Smooth muscle cell (in vitro differentiated cells): ENCODE data around the gene SLC22A15. TPM values are rescaled to one million over a fixed set of nuclear protein-coding genes. Genes with fewer than 3 reads are reported as not detected.

Experiments
- DNase-seq: peaks from one replicate; lab custom pipeline; 2025; ENCODE audit not compliant: unreplicated experiment; lab: John Stamatoyannopoulos, UW
- H2AFZ ChIP-seq: fragments of 200-600 bp; sonication (generic); 2 replicates; pipeline ENCODE4 v1.6.0; 2016; ENCODE audit warnings: antibody characterized with exemption, low read depth, mild to moderate bottlenecking
- H3F3A ChIP-seq: fragments of 200-600 bp; sonication (generic); 2 replicates; pipeline ENCODE4 v1.6.0; 2017; ENCODE audit warnings: antibody characterized with exemption, low read depth
- H3K27ac ChIP-seq: fragments of 200-600 bp; sonication (generic); 2 replicates; pipeline ENCODE4 v1.5.1; 2016; ENCODE audit warnings: low read depth, mild to moderate bottlenecking
- H3K27me3 ChIP-seq: fragments of 200-600 bp; sonication (generic); 2 replicates; pipeline ENCODE4 v1.6.1; 2016; ENCODE audit warnings: low read depth, mild to moderate bottlenecking
- H3K36me3 ChIP-seq: fragments of 200-600 bp; sonication (generic); 2 replicates; pipeline ENCODE4 v1.5.1; 2016; ENCODE audit warnings: low read depth
- H3K4me1 ChIP-seq: fragments of 200-600 bp; sonication (generic); 2 replicates; pipeline ENCODE4 v1.5.1; 2016; ENCODE audit warnings: low read depth
- H3K4me2 ChIP-seq: fragments of 200-600 bp; sonication (generic); 2 replicates; pipeline ENCODE4 v1.6.0; 2016; ENCODE audit warnings: mild to moderate bottlenecking
- H3K4me3 ChIP-seq: fragments of 200-600 bp; sonication (generic); 2 replicates; pipeline ENCODE4 v1.5.1; 2016; ENCODE audit warnings: mild to moderate bottlenecking
- H3K79me2 ChIP-seq: fragments of 200-600 bp; sonication (generic); 2 replicates; pipeline ENCODE4 v1.6.0; 2016; ENCODE audit warnings: low read depth, mild to moderate bottlenecking
- H3K9ac ChIP-seq: fragments of 200-600 bp; sonication (generic); 2 replicates; pipeline ENCODE4 v1.6.0; 2016; ENCODE audit warnings: low read depth
- H3K9me3 ChIP-seq: fragments of 200-600 bp; sonication (generic); replicated peaks from 2 replicates; pipeline ENCODE4 v1.5.1; 2016; ENCODE audit warnings: low read depth
- H4K20me1 ChIP-seq: fragments of 200-600 bp; sonication (generic); 2 replicates; pipeline ENCODE4 v1.6.0; 2016; ENCODE audit warnings: low read depth
- CTCF ChIP-seq: fragments of 200-600 bp; sonication (generic); IDR thresholded peaks from 2 replicates; pipeline ENCODE4 v1.5.1; 2017; ENCODE audit warnings: borderline replicate concordance, mild to moderate bottlenecking, antibody characterized with exemption; ENCODE audit not compliant: insufficient read depth, poor library complexity, severe bottlenecking
- WGBS: methylation state at CpG from one replicate; pipeline ENCODE4 v1.1.7; 2016; ENCODE audit warnings: low lambda C conversion rate; 5-methylcytosine and 5-hydroxymethylcytosine counted together
- polyA plus RNA-seq: library from polyadenylated mRNA; unstranded; fragments of >200 nt; fragmentation: Nextera tagmentation; extraction: Ambion mirVana; gene quantifications from 2 replicates; pipeline ENCODE4 v1.2.1, GENCODE V29; 2016
- total RNA-seq: library from RNA; depleted of rRNA; stranded (reverse); fragments of >200 nt; gene quantifications from 2 replicates; pipeline ENCODE4 v1.2.3, GENCODE V29; 2014

SLC22A15 gene
- total and polyA plus RNA-seq, 2 experiments from 2014 or later, result 1.00 to 3.2 TPM

- H4K20me1 ChIP-seq, result no peaks in the 10 kb centered on the region
- no peak for DNase-seq
- H3K79me2 ChIP-seq, result no peaks in the 10 kb centered on the region
- no peaks in the 10 kb centered on the region for H3K4me1 ChIP-seq
- no peaks in the 10 kb centered on the region for H3K36me3 ChIP-seq
- WGBS, result 93% methylated on average over 4 of the region's 4 CpGs
- no peak overlapping the region for H3K4me3 ChIP-seq
- no peaks in the 10 kb centered on the region for H3K27me3 ChIP-seq
- H2AFZ ChIP-seq, result no peak overlapping the region
- no peak for TF ChIP-seq CTCF
- no peaks in the 10 kb centered on the region for H3F3A ChIP-seq
- H3K27ac ChIP-seq, result no peak overlapping the region
- no peaks in the 10 kb centered on the region for H3K9me3 ChIP-seq
- no peak overlapping the region for H3K4me2 ChIP-seq
- H3K9ac ChIP-seq, result no peak overlapping the region
Measured at GRCh38 chr1:116026631-116027030, 50.3 kb downstream of the SLC22A15 start.

DNA sequence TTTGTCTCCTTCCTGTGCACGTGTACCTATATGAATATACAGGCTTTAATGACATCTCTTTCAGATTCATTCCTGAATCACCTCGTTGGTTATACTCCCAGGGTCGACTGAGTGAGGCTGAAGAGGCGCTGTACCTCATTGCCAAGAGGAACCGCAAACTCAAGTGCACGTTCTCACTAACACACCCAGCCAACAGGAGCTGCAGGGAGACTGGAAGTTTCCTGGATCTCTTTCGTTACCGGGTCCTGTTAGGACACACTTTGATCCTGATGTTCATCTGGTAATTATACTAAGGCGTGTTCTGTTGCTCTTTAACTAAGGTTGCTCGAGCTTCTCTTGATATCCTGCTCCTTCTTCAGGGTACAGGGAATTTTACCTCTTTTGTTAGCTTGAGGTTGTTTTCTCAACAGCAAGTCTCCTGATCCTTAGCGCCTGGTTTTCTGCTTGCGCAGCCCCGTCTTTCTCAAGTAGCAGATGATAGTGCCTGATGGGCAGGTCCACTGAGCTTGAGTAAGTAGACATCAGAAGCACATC is 55.1 kb downstream of the SLC22A15 start:
- H3K36me3 ChIP-seq, result no peaks in the 10 kb centered on the region
- H3K4me3 ChIP-seq, result no peak overlapping the region
- H3K4me1 ChIP-seq, result peaks cover 16% of the 10 kb centered on the region
- no peak overlapping the region for H3K9ac ChIP-seq
- no peak for TF ChIP-seq CTCF
- H3K9me3 ChIP-seq, result no peaks in the 10 kb centered on the region
- no peak for DNase-seq
- H2AFZ ChIP-seq, result no peak overlapping the region
- H4K20me1 ChIP-seq, result no peaks in the 10 kb centered on the region
- H3K27me3 ChIP-seq, result no peaks in the 10 kb centered on the region
- no peaks in the 10 kb centered on the region for H3F3A ChIP-seq
- no peak overlapping the region for H3K27ac ChIP-seq
- WGBS, result 94% methylated on average over 13 of the region's 13 CpGs
- H3K79me2 ChIP-seq, result no peaks in the 10 kb centered on the region
- H3K4me2 ChIP-seq, result no peak overlapping the region

- 67% methylated on average over 3 of the region's 3 CpGs for WGBS
- no peak for TF ChIP-seq CTCF
- Histone ChIP-seq H3K9me3 (no peaks in the 10 kb centered on the region), H3K9ac (no peak overlapping the region), H3K36me3 (no peaks in the 10 kb centered on the region), H3F3A (no peaks in the 10 kb centered on the region), H3K27ac (no peak overlapping the region), H3K79me2 (no peaks in the 10 kb centered on the region), H4K20me1 (no peaks in the 10 kb centered on the region), H3K4me2 (no peak overlapping the region), H3K27me3 (no peaks in the 10 kb centered on the region), H3K4me3 (no peak overlapping the region), H3K4me1 (peaks cover 16% of the 10 kb centered on the region), H2AFZ (no peak overlapping the region)
- DNase-seq, result no peak
Measured at GRCh38 chr1:116033322-116033721, 57.0 kb downstream of the SLC22A15 start.

- H4K20me1 ChIP-seq, result no peaks in the 10 kb centered on the region
- 83% methylated on average over 4 of the region's 4 CpGs for WGBS
- TF ChIP-seq CTCF, result no peak
- H2AFZ ChIP-seq, result no peak overlapping the region
- no peak overlapping the region for H3K4me2 ChIP-seq
- no peaks in the 10 kb centered on the region for H3K79me2 ChIP-seq
- H3K36me3 ChIP-seq, result no peaks in the 10 kb centered on the region
- H3K4me1 ChIP-seq, result peaks cover 16% of the 10 kb centered on the region
- H3K27ac ChIP-seq, result no peak overlapping the region
- no peaks in the 10 kb centered on the region for H3K9me3 ChIP-seq
- H3K27me3 ChIP-seq, result no peaks in the 10 kb centered on the region
- H3K9ac ChIP-seq, result no peak overlapping the region
- no peaks in the 10 kb centered on the region for H3F3A ChIP-seq
- no peak for DNase-seq
- H3K4me3 ChIP-seq, result no peak overlapping the region
Measured at GRCh38 chr1:116036255-116036654, 59.9 kb downstream of the SLC22A15 start.
